Neural crest cell (in vitro differentiated cells): Measurements from ENCODE around the gene UCP2. TPM values are rescaled to one million over a fixed set of nuclear protein-coding genes. Genes with fewer than 3 reads are reported as not detected.

ENCODE experiments used
- DNase-seq: peaks from one replicate; pipeline ENCODE4 v3.0.0; 2021; ENCODE audit warnings: low read depth, mixed read lengths, low spot score
- H3K27ac Mint-ChIP-seq: one replicate; pipeline ENCODE4 v1.8.0; 2021; ENCODE audit warnings: mild to moderate bottlenecking, mixed read lengths; ENCODE audit not compliant: unreplicated experiment
- H3K27me3 Mint-ChIP-seq: 2 replicates; pipeline ENCODE4 v1.8.0; 2021; ENCODE audit warnings: low read depth, mild to moderate bottlenecking, mixed read lengths
- H3K36me3 Mint-ChIP-seq: 2 replicates; pipeline ENCODE4 v1.8.0; 2021; ENCODE audit warnings: low read depth, mild to moderate bottlenecking, mixed read lengths
- H3K4me1 Mint-ChIP-seq: 2 replicates; pipeline ENCODE4 v1.8.0; 2021; ENCODE audit warnings: mixed read lengths
- H3K4me3 Mint-ChIP-seq: one replicate; pipeline ENCODE4 v1.8.0; 2021; ENCODE audit warnings: mild to moderate bottlenecking, mixed read lengths
- H3K9me3 Mint-ChIP-seq: 2 replicates; pipeline ENCODE4 v1.8.0; 2021; ENCODE audit warnings: mixed read lengths
- CTCF ChIP-seq: fragments of 200-600 bp; sonication (generic); conservative IDR thresholded peaks from 2 replicates; pipeline ENCODE4 v1.5.0; 2021; ENCODE audit warnings: antibody characterized with exemption, mild to moderate bottlenecking
- total RNA-seq: library from RNA; stranded (reverse); gene quantifications from 2 replicates; pipeline ENCODE4 v1.2.1, GENCODE V29; 2021

Gene UCP2
- total RNA-seq, 1 donor from 2014 or later, result 71.4 TPM

GRCh38 chr11:73961321-73961720, 21.3 kb downstream of the UCP2 start:
- Mint-ChIP-seq H3K4me3 (no peak overlapping the region), H3K36me3 (no peaks in the 10 kb centered on the region), H3K4me1 (peaks cover 14% of the 10 kb centered on the region), H3K27me3 (no peaks in the 10 kb centered on the region), H3K9me3 (no peaks in the 10 kb centered on the region), H3K27ac (no peak overlapping the region)
- no peak for DNase-seq
- TF ChIP-seq CTCF, result no peak

DNA sequence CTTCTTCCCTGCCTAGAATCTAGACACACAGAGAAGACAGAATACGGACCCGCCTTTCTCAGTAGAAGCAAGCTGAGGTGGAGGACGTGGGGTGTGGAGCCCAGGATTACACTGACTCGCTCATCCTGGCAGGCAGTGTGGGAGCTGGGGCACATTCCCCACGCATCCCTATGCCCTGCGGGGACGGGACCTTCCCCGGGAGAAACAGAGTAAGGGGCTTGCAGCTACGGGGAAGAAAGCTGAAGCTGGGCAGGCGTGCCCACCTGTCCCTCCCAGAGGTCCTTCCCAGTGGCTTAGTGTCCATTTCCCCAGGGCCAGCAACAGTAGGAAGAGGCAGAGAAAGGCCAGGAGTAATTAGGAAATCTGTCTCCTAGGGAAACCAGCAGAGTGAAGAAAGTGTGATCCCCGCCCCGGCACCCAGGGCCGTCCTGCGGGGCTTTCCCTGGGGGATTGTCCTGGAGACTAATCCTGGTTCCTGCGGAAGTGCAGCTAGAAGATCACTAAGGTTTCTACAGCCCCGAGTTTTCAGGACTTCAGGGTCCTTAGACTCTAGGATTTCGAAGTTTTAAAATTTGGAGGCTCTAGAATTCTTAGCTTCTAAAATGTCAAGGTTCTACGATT, 24.0 kb downstream of the UCP2 start:
- no peaks in the 10 kb centered on the region for H3K36me3 Mint-ChIP-seq
- no peak for TF ChIP-seq CTCF
- DNase-seq, result no peak
- no peaks in the 10 kb centered on the region for H3K9me3 Mint-ChIP-seq
- H3K27me3 Mint-ChIP-seq, result no peaks in the 10 kb centered on the region
- H3K4me1 Mint-ChIP-seq, result peaks cover 12% of the 10 kb centered on the region
- H3K27ac Mint-ChIP-seq, result no peak overlapping the region
- H3K4me3 Mint-ChIP-seq, result no peak overlapping the region

- H3K36me3 Mint-ChIP-seq, result no peaks in the 10 kb centered on the region
- no peaks in the 10 kb centered on the region for H3K9me3 Mint-ChIP-seq
- no peak overlapping the region for H3K27ac Mint-ChIP-seq
- no peak for TF ChIP-seq CTCF
- no peak overlapping the region for H3K4me3 Mint-ChIP-seq
- DNase-seq, result no peak
- peaks cover 12% of the 10 kb centered on the region for H3K4me1 Mint-ChIP-seq
- no peaks in the 10 kb centered on the region for H3K27me3 Mint-ChIP-seq
These were observed 24.8 kb downstream of the UCP2 start for GRCh38 chr11:73957654-73958361.

- no peaks in the 10 kb centered on the region for H3K9me3 Mint-ChIP-seq
- TF ChIP-seq CTCF, result no peak
- H3K27ac Mint-ChIP-seq, result peak overlapping the region; percentile 81
- H3K4me1 Mint-ChIP-seq, result peaks cover 12% of the 10 kb centered on the region
- DNase-seq, result no peak
- H3K4me3 Mint-ChIP-seq, result no peak overlapping the region
- no peaks in the 10 kb centered on the region for H3K36me3 Mint-ChIP-seq
- H3K27me3 Mint-ChIP-seq, result no peaks in the 10 kb centered on the region
These were observed 25.6 kb downstream of the UCP2 start for GRCh38 chr11:73956876-73957653.

DNA sequence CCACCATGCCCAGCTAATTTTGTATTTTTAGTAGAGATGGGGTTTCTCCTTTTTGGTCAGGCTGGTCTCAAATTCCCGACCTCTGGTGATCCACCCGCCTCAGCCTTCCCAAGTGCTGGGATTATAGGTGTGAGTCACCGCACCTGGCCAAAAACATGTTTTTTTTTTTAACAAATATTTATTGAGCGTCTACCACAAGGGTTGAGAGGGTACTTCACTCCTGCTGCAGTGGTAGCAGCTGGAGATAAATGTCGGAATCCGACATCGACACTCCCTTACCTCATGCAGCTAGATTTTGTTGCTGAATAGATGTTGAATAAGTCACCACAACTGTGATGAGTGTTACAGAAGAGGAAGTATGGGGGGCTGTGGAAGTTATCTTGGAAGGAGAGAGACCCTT, 30.8 kb downstream of the UCP2 start:
- no peak overlapping the region for H3K4me3 Mint-ChIP-seq
- no peak for TF ChIP-seq CTCF
- peaks cover under 1% of the 10 kb centered on the region for H3K36me3 Mint-ChIP-seq
- no peaks in the 10 kb centered on the region for H3K27me3 Mint-ChIP-seq
- no peak for DNase-seq
- H3K4me1 Mint-ChIP-seq, result peaks cover 15% of the 10 kb centered on the region
- no peak overlapping the region for H3K27ac Mint-ChIP-seq
- H3K9me3 Mint-ChIP-seq, result no peaks in the 10 kb centered on the region
